NCI-H2171 (cell line): ENCODE data around the gene C2.
A peak's percentile ranks its signal among the peaks of the same experiment; 100 is the strongest.
"Not testable (repeated sequence)": the region's sequence is repeated elsewhere in the genome, so short reads cannot be mapped to it uniquely, and the experiment has no call there.

Experiments used
- DNase-seq: peaks from one replicate; lab custom pipeline; 2025; lab: John Stamatoyannopoulos, UW

Gene C2

DNA sequence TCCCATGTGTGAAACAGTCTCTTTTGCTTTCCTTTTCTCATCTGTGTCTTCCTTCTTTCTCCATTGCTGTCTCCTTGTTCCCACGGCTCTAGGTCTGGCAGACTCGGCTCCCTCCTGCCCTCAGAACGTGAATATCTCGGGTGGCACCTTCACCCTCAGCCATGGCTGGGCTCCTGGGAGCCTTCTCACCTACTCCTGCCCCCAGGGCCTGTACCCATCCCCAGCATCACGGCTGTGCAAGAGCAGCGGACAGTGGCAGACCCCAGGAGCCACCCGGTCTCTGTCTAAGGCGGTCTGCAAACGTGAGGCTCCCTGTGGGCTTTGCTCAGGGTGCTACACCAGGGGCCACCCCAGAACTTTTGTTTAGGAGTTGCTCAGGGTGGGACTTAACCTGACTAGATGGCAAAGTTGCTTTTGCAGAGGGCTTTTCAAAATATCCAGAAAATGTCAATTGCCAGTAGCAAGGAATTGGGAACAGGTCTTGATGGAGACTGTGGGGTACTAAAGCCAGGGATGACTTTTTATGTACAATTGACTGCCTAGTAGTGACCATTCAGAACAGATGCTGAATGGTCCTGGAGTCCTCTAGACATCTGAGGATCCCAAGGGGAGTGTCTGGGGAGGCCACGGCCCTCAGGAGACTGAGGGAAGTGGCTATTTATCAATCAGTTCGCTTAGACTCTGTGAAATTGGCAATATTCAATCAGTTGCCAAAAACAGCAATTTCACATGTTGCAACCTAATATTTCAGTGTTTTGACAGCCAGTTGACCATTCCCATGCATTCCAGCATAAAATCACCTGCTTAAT, 550 bp downstream of the C2 start:
- no peak for DNase-seq

DNA sequence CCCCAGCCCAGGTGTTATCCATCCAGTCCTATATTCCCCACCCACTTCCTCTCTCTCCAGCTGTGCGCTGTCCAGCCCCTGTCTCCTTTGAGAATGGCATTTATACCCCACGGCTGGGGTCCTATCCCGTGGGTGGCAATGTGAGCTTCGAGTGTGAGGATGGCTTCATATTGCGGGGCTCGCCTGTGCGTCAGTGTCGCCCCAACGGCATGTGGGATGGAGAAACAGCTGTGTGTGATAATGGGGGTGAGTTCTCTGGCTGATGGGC, 1.1 kb downstream of the C2 start:
- DNase-seq, result no peak

DNA sequence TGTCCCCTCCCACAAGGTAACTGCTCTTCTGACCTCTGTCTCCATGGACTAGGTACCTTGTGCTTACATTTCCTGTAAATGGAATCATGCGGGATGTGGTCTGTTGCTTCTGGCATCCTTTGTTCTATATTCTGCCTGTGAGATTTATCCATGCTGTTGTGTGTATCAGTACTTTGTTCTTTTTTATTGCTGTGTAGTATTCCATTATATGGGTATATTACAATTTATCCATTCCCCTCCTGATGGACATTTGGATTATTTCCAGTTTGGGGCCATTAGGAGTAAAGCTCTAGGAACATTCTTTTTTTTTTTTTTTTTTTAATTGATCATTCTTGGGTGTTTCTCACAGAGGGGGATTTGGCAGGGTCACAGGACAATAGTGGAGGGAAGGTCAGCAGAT, 3.4 kb downstream of the C2 start:
- no peak for DNase-seq

DNA sequence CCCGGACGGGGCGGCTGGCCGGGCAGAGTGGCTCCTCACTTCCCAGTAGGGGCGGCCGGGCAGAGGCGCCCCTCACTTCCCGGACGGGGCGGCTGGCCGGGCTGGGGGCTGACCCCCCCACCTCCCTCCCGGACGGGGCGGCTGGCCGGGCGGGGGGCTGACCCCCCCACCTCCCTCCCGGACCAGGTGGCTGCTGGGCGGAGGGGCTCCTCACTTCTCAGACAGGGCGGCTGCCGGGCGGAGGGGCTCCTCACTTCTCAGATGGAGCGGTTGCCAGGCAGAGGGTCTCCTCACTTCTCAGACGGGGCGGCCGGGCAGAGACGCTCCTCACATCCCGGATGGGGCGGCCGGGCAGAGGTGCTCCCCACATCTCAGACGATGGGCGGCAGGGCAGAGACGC, 4.6 kb downstream of the C2 start:
- not testable (repeated sequence) for DNase-seq

DNA sequence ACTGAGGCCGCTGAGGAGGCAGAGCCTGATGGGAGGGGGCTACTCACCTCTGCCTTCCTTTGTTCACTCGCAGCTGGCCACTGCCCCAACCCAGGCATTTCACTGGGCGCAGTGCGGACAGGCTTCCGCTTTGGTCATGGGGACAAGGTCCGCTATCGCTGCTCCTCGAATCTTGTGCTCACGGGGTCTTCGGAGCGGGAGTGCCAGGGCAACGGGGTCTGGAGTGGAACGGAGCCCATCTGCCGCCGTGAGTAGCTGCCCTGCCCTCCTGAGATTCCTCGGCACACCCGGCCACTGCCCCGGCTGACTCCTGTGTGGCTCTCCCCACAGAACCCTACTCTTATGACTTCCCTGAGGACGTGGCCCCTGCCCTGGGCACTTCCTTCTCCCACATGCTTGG, 6.0 kb downstream of the C2 start:
- DNase-seq, result no peak

DNA sequence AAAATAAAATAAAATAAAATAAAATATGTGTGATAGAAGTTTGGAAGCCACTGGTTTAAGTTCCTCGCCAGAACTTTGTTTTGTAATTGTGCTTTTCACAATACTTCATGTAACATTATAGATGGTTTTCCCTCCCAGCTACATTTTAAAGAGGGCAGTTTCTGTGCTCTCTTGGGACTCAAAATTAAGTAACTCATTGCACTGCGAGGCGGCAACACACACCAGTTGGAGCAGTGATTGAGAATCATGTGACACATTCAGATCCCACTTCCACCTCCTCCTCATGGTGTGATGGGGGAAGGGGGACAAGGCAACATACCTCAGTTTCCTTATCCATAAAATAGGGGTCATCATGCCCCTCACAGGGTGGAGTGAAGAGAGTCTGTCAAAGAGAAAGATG, 7.5 kb downstream of the C2 start:
- no peak for DNase-seq

DNA sequence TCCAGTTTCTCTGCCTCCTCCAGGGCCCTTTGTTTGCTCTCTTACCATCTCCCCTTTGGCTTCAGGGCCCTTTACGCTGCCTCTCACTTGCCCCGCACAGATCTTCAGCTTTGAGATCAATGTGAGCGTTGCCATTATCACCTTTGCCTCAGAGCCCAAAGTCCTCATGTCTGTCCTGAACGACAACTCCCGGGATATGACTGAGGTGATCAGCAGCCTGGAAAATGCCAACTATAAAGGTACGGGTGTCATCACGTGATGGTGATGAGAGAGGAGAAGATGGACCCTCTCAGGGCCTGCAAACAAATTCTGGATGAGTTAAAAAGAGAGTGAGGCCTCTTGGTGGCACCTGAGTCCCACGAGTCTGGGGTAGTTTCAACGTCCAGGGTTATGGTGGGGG, 8.3 kb downstream of the C2 start:
- DNase-seq, result no peak

DNA sequence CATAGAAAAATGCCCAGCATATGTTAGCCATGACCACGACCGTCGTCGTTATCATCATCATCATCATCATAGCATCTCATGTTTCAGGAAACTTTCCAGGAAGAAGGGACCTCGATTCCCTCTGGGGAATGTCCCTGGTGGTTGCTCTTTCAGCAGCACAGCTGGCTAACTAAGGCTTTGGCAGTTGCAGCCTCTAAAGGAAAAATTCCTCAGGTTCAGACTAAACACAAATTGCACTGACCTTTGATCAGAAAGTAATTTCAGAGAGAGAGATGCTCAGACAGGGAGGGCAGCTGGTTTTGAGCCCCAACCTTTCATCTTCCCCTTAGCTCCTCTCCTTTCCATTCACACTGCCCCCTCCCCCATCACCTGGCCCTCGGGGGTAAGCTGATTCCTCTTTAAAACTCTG, 12.7 kb downstream of the C2 start:
- DNase-seq, result peak; percentile 10

DNA sequence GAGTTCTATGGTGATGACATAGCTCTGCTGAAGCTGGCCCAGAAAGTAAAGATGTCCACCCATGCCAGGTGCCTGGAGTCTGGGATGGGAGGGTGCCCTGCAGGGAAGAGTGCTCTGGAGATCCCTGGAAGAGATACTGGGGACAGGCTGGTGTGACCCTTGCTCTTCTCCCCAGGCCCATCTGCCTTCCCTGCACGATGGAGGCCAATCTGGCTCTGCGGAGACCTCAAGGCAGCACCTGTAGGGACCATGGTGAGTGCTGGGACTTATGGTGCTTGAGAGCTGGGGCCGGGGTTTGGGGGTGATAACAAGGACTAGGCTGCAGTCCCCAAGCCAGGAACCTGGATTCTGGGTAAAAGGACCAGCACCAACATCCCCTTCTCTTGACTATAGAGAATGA, 16.2 kb downstream of the C2 start:
- DNase-seq, result no peak

DNA sequence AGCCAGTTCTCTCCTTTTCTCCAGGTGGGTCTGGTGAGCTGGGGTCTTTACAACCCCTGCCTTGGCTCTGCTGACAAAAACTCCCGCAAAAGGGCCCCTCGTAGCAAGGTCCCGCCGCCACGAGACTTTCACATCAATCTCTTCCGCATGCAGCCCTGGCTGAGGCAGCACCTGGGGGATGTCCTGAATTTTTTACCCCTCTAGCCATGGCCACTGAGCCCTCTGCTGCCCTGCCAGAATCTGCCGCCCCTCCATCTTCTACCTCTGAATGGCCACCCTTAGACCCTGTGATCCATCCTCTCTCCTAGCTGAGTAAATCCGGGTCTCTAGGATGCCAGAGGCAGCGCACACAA, 17.6 kb downstream of the C2 start:
- no peak for DNase-seq

DNA sequence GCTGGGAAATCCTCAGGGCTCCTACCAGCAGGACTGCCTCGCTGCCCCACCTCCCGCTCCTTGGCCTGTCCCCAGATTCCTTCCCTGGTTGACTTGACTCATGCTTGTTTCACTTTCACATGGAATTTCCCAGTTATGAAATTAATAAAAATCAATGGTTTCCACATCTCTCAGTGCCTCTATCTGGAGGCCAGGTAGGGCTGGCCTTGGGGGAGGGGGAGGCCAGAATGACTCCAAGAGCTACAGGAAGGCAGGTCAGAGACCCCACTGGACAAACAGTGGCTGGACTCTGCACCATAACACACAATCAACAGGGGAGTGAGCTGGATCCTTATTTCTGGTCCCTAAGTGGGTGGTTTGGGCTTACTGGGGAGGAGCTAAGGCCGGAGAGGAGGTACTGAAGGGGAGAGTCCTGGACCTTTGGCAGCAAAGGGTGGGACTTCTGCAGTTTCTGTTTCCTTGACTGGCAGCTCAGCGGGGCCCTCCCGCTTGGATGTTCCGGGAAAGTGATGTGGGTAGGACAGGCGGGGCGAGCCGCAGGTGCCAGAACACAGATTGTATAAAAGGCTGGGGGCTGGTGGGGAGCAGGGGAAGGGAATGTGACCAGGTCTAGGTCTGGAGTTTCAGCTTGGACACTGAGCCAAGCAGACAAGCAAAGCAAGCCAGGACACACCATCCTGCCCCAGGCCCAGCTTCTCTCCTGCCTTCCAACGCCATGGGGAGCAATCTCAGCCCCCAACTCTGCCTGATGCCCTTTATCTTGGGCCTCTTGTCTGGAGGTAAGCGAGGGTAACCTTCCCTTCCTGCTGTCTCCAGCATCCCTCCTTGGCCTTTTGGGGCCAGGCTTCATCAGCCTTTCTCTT, 18.2 kb downstream of the C2 start, which contains the start of gene CFB:
CFB (plus strand) TSS at position 589 of the 863 bp plus-strand sequence; CDS start at position 716, 127 bp downstream.
- no peak for DNase-seq

DNA sequence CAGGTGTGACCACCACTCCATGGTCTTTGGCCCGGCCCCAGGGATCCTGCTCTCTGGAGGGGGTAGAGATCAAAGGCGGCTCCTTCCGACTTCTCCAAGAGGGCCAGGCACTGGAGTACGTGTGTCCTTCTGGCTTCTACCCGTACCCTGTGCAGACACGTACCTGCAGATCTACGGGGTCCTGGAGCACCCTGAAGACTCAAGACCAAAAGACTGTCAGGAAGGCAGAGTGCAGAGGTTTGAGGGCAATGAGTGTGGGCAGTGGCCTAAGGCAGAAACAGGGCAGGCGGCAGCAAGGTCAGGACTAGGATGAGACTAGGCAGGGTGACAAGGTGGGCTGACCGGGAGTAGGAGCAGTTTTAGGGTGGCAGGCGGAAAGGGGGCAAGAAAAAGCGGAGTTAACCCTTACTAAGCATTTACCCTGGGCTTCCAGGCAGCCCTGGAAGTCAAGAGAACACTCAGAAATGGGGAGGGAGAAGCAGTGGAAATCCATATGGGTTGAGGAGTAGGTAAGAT, 18.9 kb downstream of the C2 start:
- DNase-seq, result no peak

DNA sequence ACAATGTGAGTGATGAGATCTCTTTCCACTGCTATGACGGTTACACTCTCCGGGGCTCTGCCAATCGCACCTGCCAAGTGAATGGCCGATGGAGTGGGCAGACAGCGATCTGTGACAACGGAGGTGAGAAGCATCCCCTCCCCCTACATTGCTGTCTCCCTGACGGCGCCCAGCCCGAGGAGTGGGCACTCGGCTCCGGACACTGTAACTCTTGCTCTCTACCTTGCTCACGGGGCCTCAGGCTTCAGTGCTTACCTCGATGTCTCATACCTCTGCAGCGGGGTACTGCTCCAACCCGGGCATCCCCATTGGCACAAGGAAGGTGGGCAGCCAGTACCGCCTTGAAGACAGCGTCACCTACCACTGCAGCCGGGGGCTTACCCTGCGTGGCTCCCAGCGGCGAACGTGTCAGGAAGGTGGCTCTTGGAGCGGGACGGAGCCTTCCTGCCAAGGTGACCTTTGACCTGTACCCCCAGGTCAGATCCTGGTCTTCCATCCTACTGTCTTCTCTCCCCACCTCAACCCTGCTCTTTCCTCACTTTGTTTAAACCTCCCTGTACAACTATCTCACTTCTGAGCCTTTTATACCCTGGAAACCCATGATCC, 19.7 kb downstream of the C2 start:
- DNase-seq, result no peak

DNA sequence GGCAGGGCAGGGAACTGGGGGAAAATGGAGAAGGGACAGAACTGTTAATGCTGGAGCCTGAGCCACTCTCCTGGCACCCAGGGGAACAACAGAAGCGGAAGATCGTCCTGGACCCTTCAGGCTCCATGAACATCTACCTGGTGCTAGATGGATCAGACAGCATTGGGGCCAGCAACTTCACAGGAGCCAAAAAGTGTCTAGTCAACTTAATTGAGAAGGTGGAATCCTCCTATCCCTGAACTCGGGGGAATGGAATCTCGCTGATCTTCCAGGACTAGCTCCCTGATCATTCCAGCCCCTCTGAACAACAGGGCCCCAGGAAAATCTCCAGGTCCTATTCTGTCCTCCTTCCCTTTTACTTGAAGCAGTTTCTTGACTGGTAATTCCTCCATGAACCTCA, 20.3 kb downstream of the C2 start:
- no peak for DNase-seq

DNA sequence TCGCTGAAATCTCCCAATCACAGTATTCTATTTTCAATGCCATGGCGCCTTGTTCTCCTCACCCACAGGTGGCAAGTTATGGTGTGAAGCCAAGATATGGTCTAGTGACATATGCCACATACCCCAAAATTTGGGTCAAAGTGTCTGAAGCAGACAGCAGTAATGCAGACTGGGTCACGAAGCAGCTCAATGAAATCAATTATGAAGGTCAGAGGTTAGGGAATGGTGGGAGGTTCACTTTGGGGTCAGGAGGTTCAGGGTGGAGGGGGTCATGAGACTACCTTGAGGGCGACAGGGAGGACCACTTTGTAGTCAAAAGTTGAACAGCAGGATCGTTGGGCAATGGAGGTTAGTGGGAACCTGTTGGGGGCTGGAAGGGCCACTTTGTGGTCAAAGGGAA, 20.8 kb downstream of the C2 start:
- DNase-seq, result no peak

DNA sequence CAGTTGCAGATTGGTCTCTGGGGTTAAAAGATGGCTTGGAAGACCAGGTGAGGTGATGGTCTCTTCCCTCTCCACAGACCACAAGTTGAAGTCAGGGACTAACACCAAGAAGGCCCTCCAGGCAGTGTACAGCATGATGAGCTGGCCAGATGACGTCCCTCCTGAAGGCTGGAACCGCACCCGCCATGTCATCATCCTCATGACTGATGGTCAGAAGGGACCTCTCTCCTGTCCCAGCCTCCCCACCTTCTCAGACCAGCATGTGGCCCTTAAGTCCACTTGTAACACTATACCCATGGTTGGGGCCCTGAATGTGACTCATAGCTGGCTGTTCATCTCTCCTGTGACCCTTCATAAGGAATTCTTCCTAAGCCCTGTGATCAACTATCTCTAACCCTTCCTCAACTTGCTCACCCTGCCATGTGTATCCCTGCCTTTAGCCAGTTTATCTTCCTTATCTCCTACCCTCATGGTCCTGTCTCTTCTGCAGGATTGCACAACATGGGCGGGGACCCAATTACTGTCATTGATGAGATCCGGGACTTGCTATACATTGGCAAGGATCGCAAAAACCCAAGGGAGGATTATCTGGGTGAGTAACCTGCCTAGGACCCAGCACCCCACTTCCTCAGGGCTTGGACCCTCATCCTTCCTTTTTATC, 21.4 kb downstream of the C2 start:
- no peak for DNase-seq

DNA sequence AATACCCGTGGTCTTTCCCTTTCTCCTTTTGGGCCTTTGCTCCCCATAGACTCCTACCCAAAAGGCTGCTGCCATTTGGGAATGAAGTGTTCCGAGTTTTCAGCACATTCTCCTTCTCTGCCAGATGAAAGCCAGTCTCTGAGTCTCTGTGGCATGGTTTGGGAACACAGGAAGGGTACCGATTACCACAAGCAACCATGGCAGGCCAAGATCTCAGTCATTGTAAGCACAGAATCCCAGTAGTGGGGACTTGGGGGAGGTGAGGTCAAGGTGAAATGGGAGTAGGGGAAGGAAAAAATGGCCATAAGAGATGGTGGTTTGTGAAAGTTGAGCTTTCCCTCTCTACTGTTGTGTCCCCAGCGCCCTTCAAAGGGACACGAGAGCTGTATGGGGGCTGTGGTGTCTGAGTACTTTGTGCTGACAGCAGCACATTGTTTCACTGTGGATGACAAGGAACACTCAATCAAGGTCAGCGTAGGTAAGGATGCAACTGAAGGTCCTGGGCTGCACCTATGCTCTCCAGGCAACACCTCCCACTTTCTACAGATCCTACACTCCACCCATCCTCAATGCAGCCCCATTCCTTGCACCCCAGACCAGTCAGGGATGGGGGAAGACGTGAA, 22.5 kb downstream of the C2 start:
- no peak for DNase-seq

DNA sequence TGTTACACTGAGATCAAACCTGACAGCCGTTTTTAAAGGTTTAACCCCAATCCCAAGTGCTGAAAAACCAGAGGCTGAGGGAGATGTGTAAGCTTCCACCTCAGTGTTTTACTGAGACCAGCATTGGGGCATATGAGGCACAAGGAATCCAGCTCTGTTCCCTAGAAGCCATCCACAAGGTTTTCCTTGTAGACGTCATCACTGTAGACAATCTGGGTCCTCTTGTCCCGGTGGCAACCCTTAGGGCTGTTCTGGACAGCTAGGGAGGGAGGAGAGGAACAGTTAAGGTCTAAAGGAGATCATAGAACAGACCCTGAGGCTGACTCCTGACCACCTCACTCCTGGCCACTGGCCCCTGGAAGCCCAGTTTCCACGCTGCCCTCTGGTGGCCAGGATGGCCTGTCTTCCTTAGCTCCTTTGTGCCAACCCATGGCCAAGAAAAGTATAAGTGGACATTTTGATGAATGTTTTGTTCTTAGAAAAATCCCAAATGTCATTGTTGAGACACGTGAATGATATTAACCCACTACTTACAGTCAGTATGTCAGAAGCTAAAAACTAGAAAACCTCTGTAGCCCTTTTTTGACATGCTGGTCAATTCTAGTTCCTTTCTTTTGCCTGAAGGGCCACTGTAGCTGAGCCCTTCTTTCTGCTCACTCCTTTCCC, 24.8 kb downstream of the C2 start:
- DNase-seq, result no peak

DNA sequence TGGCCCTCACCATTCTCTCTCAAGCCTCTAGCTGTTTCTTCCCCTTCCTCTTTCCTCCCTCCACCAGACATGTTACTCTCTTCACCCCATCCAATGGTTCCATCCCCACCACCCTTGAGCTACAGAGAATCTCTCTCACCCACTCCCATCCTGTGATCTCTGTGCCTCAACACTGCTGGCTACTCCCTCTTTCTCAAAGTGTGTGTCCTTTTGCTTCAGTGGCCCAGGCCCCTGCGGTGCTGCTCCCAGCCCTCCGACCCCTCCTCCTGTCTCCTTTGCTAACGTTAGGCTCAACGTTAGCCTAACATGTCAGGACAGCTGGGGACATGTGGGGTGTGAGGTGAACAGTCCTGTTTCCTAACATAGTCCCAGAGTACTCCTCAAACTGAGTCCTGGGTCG, 25.4 kb downstream of the C2 start:
- DNase-seq, result no peak

DNA sequence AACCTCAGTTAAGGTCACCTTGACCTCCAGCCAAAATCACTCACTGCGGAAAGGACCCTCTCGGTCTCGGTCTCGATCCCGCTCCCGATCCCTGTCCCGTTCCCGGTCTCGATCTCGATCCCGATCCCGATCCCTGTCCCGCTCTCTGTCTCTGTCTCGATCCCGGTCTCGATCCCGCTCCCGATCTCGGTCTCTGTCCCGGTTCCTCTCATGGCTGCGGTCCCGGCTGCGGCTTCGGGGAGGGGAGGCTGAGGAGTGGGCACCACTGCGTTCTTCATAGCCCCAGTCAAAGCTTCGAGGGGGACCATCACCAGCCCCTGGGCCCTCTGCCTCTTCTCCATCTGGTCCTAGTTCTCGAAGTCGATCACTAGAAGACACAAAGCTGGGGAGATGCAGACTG, 27.0 kb downstream of the C2 start:
- DNase-seq, result no peak

DNA sequence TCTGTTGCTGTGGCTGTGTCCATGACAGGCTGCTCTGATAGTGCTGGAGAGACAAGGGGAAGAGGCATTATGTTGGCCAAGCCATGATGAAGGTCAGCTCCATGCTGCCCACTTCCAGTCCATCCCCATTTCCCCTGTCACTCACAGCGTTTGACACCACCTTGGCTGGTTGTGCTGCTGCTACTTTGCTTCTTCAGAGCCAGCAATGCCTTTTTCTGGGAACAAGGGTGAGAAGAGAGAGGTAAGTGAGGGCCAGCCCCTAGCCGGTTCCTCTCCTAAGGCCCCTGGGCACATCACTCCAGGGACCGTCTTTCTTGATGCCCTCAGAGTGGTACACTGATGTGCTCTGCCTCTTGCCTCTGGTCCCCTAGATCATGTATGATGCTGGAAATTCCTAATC, 29.3 kb downstream of the C2 start:
- DNase-seq, result no peak

DNA sequence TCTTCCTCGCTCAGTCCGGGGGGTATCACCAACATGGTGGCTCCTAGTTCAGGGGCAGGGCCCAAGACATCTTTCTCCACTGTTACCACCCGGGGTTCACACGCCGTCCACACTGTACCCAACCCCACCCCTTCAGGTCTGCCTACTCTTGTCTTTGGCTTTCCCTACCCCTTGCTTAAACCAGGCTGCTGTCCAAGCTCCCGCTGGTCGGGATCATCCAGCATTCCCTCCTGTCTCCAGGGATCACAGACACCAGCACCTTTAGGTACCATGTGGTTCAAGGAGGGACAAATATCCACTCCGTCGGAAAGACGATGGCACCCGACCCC, 30.9 kb downstream of the C2 start:
- no peak for DNase-seq
